SIG-M5 (cell line): ENCODE results near the gene KCTD4.
"Not testable (repeated sequence)": the region's sequence is repeated elsewhere in the genome, so short reads cannot be mapped to it uniquely, and the experiment has no call there.

Experiments used
- DNase-seq: peaks from one replicate; lab custom pipeline; 2025; lab: John Stamatoyannopoulos, UW

Gene KCTD4

GRCh38 chr13:45215392-45216077, 14.7 kb upstream of the KCTD4 start:
- no peak for DNase-seq

DNA sequence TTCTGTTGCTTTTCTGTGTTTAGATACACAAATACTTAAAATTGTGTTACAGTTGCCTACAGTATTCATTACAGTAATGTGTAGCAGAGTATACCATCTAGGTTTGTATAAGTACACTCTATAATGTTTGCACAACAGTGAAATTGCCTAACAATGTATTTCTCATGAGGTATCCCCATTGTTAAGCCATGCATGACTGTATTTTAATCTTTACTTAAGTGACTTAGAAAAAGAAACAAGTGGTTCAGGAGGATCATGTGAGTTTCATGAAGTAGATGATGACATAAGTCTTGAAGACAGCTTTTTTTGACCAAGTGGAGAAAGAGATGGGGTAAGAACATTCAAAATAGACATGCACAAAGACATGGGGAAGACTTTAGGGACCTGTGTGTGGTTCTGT, 8.4 kb upstream of the KCTD4 start:
- peak; percentile 21 for DNase-seq

DNA sequence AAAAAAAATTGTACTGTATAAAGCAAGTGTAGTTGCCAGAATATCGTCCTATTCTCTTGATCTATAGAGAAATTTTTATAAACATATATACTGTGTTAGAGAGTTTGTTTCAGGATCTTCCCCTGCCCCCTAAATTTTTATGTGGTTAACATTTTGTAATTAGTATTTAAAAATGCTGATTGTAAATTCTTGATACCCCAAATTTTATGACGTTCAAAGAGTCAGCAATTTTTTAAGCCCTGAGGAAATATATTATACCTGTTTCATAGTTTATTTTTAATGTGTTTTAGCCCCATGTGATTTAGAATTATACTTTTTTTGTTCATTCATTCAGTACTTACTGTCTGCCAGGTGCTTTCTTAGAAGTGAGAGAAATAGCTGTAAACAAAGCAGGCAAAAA, 7.3 kb upstream of the KCTD4 start:
- no peak for DNase-seq

- no peak for DNase-seq
Observed at GRCh38 chr13:45207319-45207718, 6.5 kb upstream of the KCTD4 start.

DNA sequence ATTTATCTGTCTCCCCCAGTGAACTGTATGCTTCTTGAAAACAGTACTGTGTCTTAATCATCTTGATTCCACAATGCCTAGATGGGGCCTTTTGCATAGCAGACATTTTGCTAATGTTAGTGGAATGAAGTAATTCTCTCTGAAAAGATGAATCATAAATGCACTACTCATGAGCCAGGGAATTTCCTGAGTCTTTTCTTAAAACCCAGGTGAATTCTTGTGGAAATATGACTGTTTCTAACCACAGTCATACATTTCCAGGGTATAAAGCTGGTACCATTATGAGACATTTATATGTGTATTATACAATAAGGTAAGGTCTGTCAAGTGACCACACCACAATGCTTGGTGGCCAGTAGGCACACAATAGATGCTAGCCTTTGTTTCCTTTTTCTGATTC, 5.5 kb upstream of the KCTD4 start:
- no peak for DNase-seq

GRCh38 chr13:45205124-45205523, 4.3 kb upstream of the KCTD4 start:
- DNase-seq = no peak

GRCh38 chr13:45199711-45200110, 1.1 kb downstream of the KCTD4 start:
- no peak for DNase-seq

DNA sequence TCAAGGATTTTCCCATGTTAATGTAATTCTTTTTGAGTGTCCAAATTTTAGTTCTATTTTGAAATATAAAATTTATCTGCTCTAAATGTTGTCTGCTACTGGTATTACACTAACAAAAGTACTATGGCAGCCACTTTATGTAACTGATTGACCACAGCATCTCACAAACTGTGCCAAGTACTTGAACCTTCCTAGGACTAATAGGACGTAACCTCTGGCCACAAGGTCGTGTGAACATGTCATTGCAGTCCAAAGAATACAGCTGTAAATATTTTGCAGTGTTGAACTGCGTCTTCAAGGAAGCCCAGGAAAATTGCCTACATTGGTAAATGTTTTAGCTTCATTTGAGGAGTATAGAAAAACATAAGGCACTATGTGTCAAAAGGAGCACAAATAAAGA, 1.9 kb downstream of the KCTD4 start:
- no peak for DNase-seq

DNA sequence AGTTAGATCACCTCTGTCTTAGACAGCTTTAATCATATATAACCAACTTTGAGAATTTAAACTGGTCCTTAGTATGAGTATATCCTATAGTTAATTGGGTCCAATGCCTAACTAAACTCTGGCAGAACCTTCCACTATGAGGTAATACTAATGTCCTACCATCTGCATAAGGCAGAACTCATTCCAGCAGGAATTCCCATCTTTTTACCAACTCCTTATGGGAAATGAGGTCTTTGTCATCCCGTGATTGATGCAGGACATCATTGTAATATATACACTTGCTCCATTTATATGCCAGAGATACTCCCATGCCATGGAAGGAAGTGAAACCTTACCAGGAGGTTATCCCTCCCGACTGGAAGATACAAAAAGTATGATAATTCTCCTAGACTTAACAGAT, 2.8 kb downstream of the KCTD4 start:
- no peak for DNase-seq

- DNase-seq = no peak
Observed at GRCh38 chr13:45196622-45197021, 4.2 kb downstream of the KCTD4 start.

DNA sequence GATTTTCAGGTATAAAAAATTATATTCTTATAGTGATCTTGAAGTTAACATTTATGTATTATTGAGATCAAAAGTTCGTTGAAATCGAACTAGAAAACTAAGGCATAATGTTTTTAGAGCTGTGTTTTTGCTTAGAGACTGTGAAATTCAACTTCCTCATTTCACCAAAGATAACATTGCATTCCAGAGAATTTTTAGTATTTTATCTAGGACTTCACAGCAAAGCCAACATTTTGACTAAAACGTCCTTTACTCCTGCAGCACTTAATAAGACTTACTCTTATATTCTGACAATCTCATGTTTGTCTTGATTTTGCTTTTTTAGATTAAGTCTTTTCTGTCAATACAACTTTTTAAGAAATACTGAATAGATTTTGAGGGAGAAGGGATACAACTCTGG, 4.7 kb downstream of the KCTD4 start:
- DNase-seq = no peak

GRCh38 chr13:45195421-45195820, 5.4 kb downstream of the KCTD4 start:
- no peak for DNase-seq

- no peak for DNase-seq
Observed at GRCh38 chr13:45194081-45194939, 6.5 kb downstream of the KCTD4 start.

- DNase-seq = no peak
Observed at GRCh38 chr13:45191874-45192273, 9.0 kb downstream of the KCTD4 start.

- DNase-seq = not testable (repeated sequence)
Observed at GRCh38 chr13:45189511-45189910, 11.3 kb downstream of the KCTD4 start.

DNA sequence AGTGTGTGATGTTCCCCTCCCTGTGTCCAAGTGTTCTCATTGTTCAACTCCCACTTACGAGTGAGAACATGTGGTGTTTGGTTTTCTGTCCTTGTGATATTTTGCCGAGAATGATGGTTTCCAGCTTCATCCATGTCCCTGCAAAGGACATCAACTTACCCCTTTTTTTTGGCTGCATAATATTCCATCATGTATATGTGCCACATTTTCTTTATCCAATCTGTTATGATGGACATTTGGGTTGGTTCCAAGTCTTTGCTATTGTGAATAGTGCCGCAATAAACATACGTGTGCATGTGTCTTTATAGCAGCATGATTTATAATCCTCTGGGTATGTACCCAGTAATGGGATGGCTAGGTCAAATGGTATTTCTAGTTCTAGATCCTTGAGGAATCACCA, 11.8 kb downstream of the KCTD4 start:
- not testable (repeated sequence) for DNase-seq

DNA sequence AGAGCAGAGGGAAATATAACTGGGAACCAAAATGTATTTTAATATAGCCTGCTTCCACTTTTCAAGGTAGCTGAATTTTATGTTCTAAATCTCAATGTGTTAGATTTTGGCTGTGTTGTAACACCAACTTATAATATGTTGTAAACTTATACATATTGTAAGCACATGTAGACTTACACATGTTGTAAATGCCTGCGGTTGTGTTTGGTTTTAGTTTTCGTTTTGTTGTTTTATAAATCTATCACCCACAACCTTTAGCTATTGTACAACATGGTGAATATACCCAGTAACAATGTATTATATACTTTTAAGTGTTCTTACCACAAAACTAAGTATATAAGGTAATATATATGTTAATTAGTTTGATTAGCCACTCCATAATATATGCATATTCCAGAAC, 15.6 kb downstream of the KCTD4 start:
- DNase-seq = no peak

GRCh38 chr13:45184693-45185092, 16.2 kb downstream of the KCTD4 start:
- no peak for DNase-seq

GRCh38 chr13:45180713-45181601, 19.9 kb downstream of the KCTD4 start:
- DNase-seq = no peak

DNA sequence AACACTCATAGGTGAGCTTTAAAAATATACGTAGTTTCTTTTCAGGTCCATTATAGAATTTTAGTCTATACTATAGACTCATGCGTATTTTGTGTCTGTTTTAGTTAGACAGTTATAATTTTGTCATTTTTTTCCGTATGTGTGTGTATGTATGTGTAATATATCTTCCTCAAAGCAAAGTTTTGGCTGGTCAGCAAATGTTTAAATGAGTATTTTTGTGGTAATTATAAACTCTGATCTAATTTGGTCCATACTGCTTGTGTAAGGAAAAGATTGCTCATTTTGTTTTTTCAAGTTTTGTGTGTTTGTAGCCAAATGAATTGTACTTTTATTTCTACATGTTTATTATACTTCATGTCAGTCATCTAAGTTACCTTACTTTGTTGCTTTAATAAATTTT, 20.5 kb downstream of the KCTD4 start:
- no peak for DNase-seq

DNA sequence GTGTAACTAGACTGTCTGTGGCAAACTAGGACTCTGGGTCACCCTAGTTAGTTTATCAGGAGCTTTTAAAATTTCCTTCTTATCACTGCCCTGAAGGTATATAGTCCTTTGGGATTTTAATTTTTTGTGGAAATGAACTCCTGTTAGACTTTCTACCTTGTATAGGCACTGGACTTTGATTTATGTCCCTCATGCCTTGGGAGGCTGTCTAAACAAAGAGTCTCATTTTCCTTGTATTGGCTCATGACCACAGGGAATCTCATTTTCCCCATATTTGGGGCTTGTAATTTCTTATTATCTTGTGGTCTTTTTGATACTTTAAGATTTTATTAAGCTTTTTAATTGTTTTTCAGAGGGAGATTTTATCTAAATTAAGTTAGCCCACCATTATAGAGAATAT, 21.4 kb downstream of the KCTD4 start:
- no peak for DNase-seq

GRCh38 chr13:45178349-45179162, 22.3 kb downstream of the KCTD4 start:
- no peak for DNase-seq
